Upper lobe of right lung (tissue), 1 donor: ENCODE measurements around the gene PGBD5. TPM values are rescaled to one million over a fixed set of nuclear protein-coding genes. Genes with fewer than 3 reads are reported as not detected.

Source experiments
- ATAC-seq: fragments of 200-7000 bp; cut with Tn5 transposase; one replicate; pipeline ENCODE4 v1.9.1; 2020; ENCODE audit warnings: mild to moderate bottlenecking, moderate library complexity
- DNase-seq: peaks from one replicate; pipeline ENCODE4 v3.0.0-alpha.2; 2020
- H3K27ac ChIP-seq: fragments of 200-600 bp; one replicate; pipeline ENCODE4 v1.8.0; 2022
- H3K27me3 ChIP-seq: fragments of 200-600 bp; one replicate; pipeline ENCODE4 v1.8.0; 2022; ENCODE audit warnings: mild to moderate bottlenecking
- H3K36me3 ChIP-seq: fragments of 200-600 bp; one replicate; pipeline ENCODE4 v1.8.0; 2022
- H3K4me1 ChIP-seq: fragments of 200-600 bp; one replicate; pipeline ENCODE4 v1.8.0; 2022
- H3K4me3 ChIP-seq: fragments of 200-600 bp; one replicate; pipeline ENCODE4 v1.8.0; 2022; ENCODE audit warnings: mild to moderate bottlenecking
- H3K9me3 ChIP-seq: fragments of 200-600 bp; one replicate; pipeline ENCODE4 v1.8.0; 2022
- CTCF ChIP-seq: fragments of 200-600 bp; IDR thresholded peaks from one replicate; pipeline ENCODE4 v1.8.0; 2022; ENCODE audit warnings: antibody characterized with exemption
- intact Hi-C: fragments of 100-400 bp; cut with DNase I; formaldehyde crosslinking; loops from one replicate; pipeline ENCODE4 v1.11.0; 2022
- total RNA-seq: library from RNA; stranded (reverse); fragmentation: NEBNext Ultra II Directional; extraction: Animal tissue kit (Norgen Biotek cat#: 25700); gene quantifications from one replicate; pipeline ENCODE4 v1.2.1, GENCODE V29; 2021
- donor health status: DM: no; HTN: yes; CAD: no; lungs with severe emphysema.

PGBD5 gene
- total RNA-seq, 1 donor from 2014 or later, result 5.1 TPM

- Histone ChIP-seq H3K27ac (no peak overlapping the region), H3K4me1 (no peaks in the 10 kb centered on the region), H3K4me3 (no peak overlapping the region), H3K27me3 (no peaks in the 10 kb centered on the region), H3K9me3 (no peaks in the 10 kb centered on the region), H3K36me3 (no peaks in the 10 kb centered on the region)
- no peak for ATAC-seq
- DNase-seq, result no peak
- intact Hi-C loops, result no loop called here
- TF ChIP-seq CTCF, result no peak
Observed at GRCh38 chr1:230453377-230453776, 27.2 kb upstream of the PGBD5 start.

- H3K27ac ChIP-seq, result no peak overlapping the region
- no peaks in the 10 kb centered on the region for H3K36me3 ChIP-seq
- H3K4me1 ChIP-seq, result no peaks in the 10 kb centered on the region
- DNase-seq (no peak), ATAC-seq (no peak)
- H3K9me3 ChIP-seq, result no peaks in the 10 kb centered on the region
- TF ChIP-seq CTCF, result no peak
- peaks cover 5% of the 10 kb centered on the region for H3K27me3 ChIP-seq
- intact Hi-C loops, result no loop called here
- no peak overlapping the region for H3K4me3 ChIP-seq
Observed at GRCh38 chr1:230441183-230442029, 15.3 kb upstream of the PGBD5 start.

- Histone ChIP-seq H3K9me3 (no peaks in the 10 kb centered on the region), H3K27me3 (peaks cover 6% of the 10 kb centered on the region), H3K4me1 (no peaks in the 10 kb centered on the region), H3K27ac (no peak overlapping the region), H3K4me3 (no peak overlapping the region), H3K36me3 (no peaks in the 10 kb centered on the region)
- ATAC-seq, result no peak
- TF ChIP-seq CTCF, result no peak
- DNase-seq, result no peak
- intact Hi-C loops, result no loop called here
Observed at GRCh38 chr1:230435108-230435507, 9.0 kb upstream of the PGBD5 start.

GRCh38 chr1:230431527-230431926, 5.4 kb upstream of the PGBD5 start:
- Histone ChIP-seq H3K36me3 (no peaks in the 10 kb centered on the region), H3K4me1 (no peaks in the 10 kb centered on the region), H3K9me3 (no peaks in the 10 kb centered on the region), H3K27me3 (peaks cover 16% of the 10 kb centered on the region), H3K27ac (no peak overlapping the region), H3K4me3 (no peak overlapping the region)
- ATAC-seq (no peak), DNase-seq (no peak)
- TF ChIP-seq CTCF, result no peak
- intact Hi-C loops, result no loop called here

- Histone ChIP-seq H3K27me3 (peaks cover 17% of the 10 kb centered on the region), H3K27ac (no peak overlapping the region), H3K36me3 (no peaks in the 10 kb centered on the region), H3K4me3 (no peak overlapping the region), H3K9me3 (no peaks in the 10 kb centered on the region), H3K4me1 (no peaks in the 10 kb centered on the region)
- ATAC-seq (no peak), DNase-seq (no peak)
- intact Hi-C loops, result no loop called here
- no peak for TF ChIP-seq CTCF
Observed at GRCh38 chr1:230430499-230430898, 4.4 kb upstream of the PGBD5 start.
